Hematopoietic multipotent progenitor cell treated with erythropoietin and hydrocortisone succinate and interleukin-3 and kit ligand, for 6 days (in vitro differentiated cells): ENCODE measurements around the gene ARID5B.
A peak's percentile ranks its signal among the peaks of the same experiment; 100 is the strongest.

Source experiments
- DNase-seq: peaks from one replicate; pipeline ENCODE4 v3.0.0-alpha.2; 2015

The ARID5B gene

GRCh38 chr10:61943674-61944378 is 42.3 kb downstream of the ARID5B start:
- DNase-seq = peak; percentile 21

GRCh38 chr10:61944410-61945147 is 43.1 kb downstream of the ARID5B start:
- no peak for DNase-seq

GRCh38 chr10:61949687-61950086 is 48.2 kb downstream of the ARID5B start:
- DNase-seq = no peak

- no peak for DNase-seq
Measured at GRCh38 chr10:61950449-61951143, 49.1 kb downstream of the ARID5B start.

DNA sequence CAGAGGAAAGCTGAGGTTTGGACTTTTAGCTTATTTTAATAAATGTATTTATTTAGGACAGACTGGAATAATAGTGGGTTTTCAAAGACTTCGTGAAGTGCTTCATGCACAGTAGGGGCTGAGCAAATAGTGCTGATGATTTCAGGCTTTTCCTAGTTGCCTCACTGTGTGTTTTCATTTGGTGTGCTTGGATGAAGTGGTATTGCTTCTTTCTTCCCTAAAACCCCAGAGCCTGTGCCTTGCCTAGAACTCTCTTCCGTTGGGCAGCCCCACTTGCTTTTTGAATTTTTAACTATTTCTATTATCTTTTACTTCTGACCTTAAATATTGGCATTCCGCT is 49.6 kb downstream of the ARID5B start:
- DNase-seq = no peak

- DNase-seq = no peak
Measured at GRCh38 chr10:61952028-61952674, 50.7 kb downstream of the ARID5B start.

GRCh38 chr10:61953183-61953582 is 51.7 kb downstream of the ARID5B start:
- no peak for DNase-seq

- DNase-seq = no peak
Measured at GRCh38 chr10:61957806-61958205, 56.3 kb downstream of the ARID5B start.

DNA sequence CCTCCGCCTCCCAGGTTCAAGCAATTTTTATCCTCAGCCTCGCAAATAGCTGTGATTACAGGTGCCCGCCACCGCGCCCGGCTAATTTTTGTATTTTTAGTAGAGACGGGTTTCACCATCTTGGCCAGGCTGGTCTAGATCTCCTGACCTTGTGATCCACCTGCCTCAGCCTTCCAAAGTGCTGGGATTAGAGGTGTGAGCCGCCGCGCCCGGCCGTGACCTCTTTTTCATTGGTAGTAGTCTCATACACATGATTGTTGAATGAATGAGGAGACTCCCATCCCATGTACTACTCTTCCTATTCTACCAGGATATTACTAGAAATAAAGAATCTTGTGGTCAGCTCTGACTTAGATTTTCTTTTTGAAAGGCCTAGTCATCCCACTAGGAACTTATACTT is 56.8 kb downstream of the ARID5B start:
- no peak for DNase-seq

- no peak for DNase-seq
Measured at GRCh38 chr10:61958805-61959204, 57.3 kb downstream of the ARID5B start.

GRCh38 chr10:61959814-61960213 is 58.3 kb downstream of the ARID5B start:
- DNase-seq = no peak

DNA sequence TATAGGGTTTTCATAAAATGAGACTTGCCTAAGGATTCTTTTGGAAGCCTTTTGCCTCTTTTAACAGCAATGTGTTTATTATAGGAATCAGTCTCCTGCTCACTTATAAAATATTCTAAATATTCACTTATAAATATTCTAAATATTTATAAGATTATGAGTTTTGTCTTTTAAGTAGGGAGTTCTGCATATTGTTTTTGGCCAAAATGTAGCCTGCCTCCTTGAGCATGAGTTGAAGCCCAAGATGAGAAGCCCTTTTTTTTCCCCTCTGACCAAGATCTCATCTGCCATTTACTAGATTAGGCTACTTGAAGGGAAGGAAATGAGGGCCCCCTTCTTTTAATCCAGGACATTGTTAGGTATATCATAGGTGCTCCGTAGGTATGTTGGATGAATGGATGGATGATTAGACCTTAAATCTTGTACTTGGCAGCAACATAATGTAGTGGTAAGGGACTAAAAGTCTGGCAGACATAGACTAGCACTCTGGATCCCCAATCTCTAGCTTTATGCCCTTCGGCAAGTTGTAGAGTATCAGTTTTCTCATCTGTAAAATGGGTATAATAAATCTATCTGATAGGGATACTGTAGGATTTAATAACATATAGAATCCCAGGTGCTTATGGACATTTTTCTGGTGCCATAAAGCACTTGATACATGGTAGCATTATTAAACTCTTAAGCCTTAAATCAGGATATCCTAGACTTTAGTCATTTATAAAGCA is 59.1 kb downstream of the ARID5B start:
- DNase-seq = no peak

DNA sequence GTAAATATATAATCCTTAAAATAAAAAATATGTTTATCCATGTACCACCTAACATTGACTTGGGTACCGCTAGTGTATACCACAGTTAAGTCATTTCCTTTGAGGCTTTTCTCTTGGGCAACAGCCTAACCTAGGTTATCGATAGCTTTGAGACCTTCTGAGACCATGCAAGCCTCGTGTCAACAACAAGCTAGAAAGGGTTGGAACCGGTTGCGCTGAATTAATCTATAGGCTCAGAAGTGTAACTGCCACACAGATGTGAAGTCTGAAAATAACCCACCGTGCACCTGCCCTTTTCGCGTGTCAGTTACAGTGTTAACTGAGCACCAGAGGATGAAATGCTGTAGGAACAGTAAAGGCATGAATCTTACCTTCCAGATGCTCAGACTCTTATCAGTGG is 59.8 kb downstream of the ARID5B start:
- no peak for DNase-seq

DNA sequence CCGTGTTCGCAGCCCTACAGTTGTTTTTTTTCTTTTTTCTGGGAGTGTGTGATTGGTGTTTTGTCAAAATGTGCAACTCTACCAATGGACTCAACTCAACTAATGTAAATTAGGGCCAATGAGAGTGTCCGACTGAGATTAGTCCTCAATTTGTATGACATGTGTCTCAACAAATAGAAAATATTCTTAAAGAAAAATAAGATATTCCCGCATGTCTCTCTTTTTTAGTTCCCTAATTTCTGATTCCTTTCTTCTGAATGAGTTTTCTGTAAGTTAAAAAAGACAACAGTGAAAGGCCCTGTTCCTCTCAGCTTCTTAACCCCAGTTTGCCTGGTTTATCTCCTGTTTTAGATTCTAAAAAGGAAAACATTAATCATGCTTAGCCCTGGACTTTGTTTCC is 61.5 kb downstream of the ARID5B start:
- no peak for DNase-seq

GRCh38 chr10:61963669-61964058 is 62.2 kb downstream of the ARID5B start:
- DNase-seq = no peak

DNA sequence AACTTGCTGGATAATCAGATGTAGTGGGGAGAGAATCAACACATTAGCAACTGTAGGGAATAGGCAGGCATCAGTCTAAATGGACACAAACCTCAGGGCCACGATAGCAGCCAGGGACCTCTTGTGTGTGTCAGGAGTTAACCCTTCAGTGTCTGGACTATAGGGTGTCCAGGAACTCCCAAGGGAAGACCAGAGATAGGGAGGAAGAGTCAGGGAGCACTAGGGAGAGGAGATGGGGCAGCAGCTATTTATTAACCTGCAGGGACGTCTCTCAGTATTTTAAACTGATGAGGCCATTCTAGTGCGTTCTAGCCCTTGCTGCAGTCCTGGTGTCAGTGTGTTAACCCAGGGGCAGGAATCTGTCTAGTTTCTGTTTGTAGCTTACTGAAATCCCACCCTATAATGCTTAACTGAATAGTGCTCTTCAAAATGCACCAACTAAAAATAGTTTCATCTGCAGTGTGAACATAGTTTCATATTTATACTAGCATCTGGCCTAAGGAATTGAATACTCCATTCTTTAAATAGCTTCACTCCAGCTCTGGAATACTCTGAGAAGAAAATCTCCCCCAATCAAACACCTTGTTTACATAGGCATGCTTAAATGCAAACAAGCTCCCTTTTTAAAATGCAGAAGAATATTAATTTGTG is 62.7 kb downstream of the ARID5B start:
- DNase-seq = no peak

- DNase-seq = no peak
Measured at GRCh38 chr10:61964949-61965702, 63.6 kb downstream of the ARID5B start.

- DNase-seq = no peak
Measured at GRCh38 chr10:61965703-61966395, 64.3 kb downstream of the ARID5B start.

DNA sequence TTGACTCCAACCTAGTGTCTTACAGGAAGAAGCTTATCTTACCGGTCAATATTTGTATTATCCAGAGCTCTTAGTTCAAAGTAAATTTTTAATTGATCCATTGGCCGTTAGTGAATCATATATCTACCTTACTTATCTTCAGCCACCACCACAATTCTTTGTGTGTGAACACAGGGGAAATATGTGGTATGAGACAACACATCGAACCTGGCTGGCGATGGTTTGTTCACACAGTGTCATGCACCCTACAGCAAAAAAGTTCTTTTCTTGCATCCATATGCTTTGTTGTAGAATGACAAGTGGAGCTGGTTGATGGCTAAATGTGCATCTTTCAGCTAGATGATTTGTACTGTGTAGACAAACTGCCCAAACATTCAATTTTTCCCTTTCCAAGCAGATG is 65.8 kb downstream of the ARID5B start:
- DNase-seq = no peak

DNA sequence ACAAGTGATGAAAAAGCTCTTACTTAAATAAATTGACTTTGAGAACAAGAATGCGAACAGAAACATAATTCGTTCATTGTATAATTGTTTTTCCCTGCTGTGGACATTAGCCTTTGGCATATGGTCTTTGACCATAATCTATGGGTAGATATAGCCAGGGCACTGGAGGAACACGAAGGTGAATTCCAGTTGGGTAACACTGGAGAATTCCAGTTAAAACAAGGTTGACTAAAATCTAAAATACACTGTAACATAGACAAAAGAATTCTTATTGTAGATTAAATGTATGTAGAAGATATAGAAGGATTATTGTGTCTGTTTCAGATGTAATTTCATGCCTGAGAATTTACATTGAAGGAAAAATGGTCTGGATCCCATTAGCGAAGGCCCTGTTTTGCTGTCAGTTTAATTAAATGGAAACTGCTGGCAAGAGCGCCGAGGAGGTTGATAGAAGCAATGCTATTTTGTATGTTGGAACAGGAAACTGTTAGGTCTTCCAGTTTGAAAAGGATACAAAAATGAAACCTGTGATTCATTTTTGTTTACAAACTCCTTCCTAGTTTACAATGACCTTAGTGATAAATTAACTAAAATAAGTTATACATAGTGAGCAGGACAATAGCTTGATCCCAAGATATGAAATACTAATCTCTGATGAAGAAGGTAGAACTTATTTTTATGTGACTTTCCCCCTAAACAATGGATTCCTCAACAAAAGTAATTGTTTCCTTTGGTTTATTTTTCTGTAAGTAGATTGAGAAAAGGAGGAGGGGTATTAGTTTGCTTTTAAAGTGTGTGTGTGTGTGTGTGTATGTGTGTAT is 68.9 kb downstream of the ARID5B start:
- DNase-seq = no peak
